ENCODE results near the gene LMBR1.
"Not testable (repeated sequence)": the region's sequence is repeated elsewhere in the genome, so short reads cannot be mapped to it uniquely, and the experiment has no call there.

LMBR1 gene

DNA sequence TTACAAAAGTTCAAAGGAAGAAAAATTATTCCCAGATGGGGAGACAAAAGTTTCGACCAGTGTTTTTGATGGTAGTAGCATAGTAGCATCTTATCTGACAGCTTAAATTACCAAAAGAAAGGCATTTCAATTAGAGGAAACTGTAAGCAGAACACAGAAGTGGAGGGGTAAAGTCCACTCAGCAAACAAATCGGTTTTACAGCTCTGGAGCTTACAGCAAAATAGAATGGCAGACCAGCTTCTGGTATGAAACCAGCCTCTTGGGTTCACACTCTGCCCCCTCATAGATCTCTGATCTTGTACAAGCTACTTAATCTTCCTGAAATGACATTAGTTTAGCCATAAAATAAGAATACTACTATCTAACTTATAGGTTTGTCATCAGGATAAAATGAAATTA is 133.8 kb downstream of the LMBR1 start:
- no peak for DNase-seq (ENCODE audit: low spot score)

DNA sequence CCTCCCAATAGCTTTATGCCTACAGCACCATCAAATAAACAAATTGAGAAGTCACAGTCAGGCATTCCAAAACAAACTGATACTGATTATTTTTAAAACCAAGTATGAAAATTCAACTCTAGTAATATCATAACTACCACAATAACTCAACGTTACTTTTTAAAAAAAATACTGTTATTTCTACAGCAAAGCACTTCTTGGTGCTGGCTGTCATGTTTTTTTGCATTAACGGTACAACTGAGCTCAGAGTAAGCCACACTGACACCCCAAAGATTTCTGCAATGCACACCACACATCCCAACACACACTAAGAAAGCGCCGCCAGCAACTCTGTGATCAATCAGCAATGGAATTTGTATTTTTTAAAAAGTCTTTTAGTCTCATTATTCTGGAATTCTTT is 138.8 kb downstream of the LMBR1 start:
- DNase-seq (ENCODE audit: low spot score) = no peak

DNA sequence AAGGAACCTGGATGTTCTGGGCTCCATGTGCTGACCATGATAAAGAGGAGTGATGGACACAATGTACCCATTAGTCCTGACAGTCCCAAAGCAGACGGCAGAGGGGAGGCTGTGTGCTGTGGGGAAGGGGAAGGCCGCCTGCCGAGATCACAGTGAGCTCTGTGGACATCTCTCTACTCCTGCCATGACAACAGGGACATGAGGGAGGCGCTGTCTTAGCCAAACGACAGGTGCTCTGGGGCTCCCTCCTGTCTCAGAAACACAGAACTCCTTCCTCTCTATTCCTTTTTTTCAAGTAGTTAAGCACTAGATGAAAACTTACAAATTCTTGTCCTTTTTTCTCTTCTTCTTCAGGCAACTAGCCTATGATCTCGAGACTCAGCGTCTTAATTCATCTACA is 139.4 kb downstream of the LMBR1 start:
- no peak for DNase-seq (ENCODE audit: low spot score)

DNA sequence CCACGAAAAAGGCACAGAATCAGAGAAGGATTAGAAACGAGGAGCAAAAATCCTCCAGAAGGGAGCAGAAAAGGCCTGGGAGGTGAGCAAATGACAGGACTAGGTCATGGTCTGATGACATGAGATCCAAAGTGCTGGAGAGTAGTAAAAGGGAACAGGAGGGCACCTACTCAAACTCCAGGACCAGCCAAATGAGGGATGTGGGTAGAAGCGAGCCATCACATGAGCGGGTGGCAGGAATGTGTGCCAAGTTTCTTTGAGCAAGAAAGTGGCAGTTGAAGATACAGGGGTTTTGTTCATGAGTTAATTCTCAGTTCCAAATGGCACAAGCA is 139.8 kb downstream of the LMBR1 start:
- no peak for DNase-seq (ENCODE audit: low spot score)

DNA sequence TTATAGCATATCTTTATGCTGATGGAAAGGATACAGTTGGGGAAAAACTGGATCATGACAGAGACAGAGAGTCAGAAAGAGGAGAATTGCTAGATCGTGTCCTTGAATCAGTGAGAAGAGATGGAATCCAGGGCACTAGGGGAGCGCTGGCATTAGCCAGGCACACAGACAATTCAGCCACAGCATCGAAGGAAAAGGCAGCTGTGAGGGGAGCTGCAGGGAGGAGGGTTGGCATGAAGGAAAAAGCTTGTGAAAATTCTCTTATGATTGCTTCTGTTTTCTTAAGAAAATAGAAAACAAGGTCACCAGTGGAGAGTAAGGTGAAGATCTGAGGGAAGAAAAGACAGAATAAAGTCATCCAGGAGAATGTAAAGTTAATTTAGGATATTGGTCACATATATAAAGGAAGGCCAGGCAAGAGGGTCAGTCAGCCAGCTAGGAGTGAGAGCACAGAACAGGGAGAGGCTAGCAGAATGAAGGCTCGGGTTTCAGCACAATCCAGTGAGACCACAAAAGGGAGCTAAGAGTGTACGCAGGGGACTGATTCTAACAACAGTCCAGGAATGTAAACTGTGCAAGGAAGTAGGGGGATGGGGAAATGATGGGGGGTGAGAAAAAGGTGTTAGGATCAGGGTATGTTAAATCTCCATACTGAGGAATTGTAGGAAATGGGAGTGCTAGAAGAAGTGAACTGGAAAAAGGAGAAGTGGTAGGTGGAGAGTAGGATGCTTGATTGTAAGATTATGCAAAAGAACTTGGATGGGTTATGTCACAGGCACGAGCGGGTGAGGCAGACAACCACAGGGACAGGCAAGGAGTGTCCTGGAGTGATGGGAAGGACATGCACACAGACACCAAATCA is 140.4 kb downstream of the LMBR1 start:
- no peak for DNase-seq (ENCODE audit: low spot score)

DNA sequence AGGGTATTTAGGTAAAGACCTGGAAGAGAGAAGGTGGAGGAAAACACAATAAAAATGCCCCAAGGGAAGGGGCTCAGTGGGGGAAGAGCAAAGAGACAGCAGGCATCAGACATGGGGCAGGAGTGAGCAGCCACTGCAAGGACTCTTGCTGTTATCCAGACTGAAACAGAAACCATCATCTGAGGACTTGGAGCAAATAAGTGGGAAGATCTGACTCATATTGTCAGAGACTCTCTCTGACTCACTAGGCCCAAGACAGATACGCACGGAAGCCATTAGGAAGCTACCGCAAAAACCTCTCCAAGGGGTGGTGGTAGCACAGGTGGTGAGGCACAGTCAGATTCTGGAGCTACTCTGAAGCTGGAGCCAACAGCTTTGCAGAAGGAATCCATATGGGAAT is 141.7 kb downstream of the LMBR1 start:
- DNase-seq (ENCODE audit: low spot score) = peak; percentile 69

DNA sequence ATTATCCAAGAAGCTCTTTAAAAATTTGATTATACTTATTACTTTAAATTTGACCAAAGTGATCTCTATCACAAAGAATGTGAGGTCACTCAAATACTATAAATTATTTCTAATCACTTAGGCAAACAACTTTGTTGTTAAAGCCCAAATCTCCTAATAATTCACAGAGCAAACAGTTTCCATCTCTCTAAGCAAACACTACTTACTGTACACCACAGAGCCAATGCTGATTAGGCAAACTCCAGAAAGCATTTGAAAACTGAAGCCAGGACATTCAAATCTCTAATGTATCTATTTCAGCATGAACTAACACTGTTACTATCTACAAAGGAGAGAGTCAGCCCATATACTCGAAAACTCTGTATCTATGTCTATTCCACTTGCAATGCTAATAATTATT is 145.3 kb downstream of the LMBR1 start:
- no peak for DNase-seq (ENCODE audit: low spot score)

DNA sequence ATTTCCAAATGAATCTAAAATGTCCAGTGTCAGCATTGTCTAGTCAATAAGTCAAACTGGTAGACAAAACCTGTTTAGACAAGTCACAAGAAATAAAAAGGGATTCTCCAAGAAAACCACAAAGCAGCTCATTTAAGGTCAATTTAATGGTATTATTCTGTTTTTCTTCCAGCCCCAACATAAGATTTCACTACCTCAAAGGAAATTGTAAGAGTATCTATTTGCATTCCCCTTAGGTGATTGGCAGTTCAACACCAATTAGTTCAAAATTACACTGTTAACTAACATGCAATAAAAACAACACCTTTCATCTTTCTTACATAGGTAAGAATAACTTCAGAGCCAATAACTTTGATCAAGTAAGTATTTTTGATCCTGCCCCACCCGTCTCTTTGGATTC is 146.1 kb downstream of the LMBR1 start:
- DNase-seq (ENCODE audit: low spot score) = no peak

DNA sequence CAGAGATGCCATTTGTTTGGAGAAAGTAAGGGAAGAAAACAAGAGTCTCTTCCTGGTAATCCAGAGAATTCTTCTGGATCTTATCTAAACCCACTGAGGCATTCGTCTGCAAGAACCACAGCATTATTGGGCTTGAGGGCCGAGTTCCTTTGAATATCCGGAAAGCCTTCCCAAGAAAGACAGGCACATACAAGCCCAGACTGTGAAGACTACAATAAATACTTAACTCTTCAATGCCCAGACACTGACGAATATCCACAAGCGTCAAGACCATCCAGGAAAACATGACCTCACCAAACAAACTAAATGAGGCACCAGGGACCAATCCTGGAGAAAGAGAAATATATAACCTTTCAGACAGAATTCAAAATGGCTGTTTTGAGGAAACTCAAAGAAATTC is 153.4 kb downstream of the LMBR1 start:
- DNase-seq (ENCODE audit: low spot score) = no peak

DNA sequence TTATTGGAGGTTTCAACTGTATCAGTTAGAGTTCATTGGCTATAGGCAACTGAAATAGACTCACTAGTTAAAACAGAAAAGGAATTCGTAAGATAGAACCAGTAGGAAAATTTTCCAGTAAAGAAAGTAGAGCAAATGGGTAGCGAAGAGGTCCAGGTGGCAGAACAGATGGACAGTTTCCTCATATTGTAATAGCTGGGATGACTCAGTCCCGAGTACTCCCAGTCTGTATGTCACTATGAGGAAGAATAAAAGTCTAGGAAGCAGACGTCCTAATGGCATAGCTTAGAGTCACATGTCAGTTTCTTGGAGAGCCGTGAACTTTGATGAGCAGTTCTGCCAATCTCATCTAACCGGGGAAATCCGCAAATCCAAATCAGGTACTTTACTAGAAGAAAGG is 157.1 kb downstream of the LMBR1 start:
- no peak for DNase-seq (ENCODE audit: low spot score)

DNA sequence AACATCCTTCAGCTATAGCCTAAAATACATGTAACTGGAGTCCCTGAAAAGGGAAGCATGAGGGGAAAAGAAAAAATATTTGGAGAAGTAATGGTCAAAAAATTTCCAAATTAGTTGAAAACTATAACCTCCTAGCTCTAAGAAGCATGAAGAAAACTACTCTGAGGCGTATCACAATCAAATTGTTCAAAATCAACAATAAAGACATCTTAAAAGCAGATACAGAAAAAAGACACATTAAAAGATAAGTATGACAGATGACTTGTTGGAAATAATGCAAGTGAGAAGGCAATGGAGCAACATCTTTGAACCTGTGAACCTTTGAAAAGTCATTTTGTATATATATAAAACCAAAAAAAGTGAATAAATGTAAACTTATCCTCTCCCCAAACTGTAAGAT is 159.3 kb downstream of the LMBR1 start:
- no peak for DNase-seq (ENCODE audit: low spot score)

DNA sequence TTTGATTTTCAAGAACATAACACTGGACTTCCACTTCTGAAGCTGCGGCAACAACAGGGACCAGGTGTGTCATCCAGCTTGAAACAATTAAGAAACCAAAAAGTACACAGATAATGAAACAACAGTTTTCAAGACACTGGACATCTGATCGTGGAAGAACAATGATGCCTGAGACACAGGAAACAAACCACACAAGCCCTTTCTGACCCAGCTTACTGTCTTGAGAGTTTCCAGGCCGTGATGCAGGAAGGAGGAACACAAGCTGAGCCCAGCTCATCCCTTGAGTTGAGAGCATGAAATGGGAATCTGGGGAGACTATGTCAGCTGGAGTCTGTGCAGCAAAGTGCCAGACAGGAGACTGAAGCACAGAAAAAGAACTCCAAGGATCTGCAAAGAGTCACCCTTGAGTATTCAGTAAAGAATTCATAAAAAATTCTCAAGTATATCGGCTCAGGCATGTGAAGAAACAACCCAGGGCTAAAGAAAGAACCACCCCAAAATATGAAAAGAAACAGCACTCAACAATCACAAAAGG is 160.8 kb downstream of the LMBR1 start:
- peak; percentile 15 for DNase-seq (ENCODE audit: low spot score)

DNA sequence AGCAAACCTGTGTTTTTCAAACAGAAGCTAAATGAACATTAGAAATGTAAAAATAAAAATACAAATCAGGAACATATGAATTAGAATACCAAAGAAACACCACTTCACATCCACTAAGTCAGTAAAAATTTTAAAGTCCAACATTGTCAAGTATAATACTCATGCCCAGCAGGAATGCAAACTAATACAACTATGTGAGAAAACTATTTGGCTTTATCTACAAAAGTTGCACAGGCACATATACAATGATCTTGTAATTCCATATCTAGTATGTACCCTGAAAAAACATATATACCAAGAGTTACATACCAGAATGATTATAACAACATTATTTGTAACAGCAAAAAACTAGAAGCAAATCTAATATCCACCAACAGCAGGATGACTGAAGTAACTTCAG is 161.3 kb downstream of the LMBR1 start:
- no peak for DNase-seq (ENCODE audit: low spot score)

DNA sequence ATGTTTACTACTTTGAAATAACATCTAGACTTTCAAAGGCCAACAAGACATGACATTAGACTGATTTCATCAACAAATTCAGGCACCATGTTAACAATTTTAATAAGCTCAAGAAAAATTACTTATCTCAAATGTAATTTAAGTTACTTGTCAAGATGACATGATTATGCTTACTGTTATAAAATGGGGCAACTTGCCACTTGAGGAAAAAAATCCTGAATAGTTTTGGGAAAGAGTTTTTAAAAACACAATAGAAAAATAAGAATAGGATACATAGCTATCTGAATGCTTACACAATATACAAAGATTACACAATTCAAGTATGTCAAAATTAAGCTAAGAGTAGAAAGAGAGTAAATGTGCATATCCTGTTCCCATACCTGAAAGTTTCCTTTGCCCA is 167.0 kb downstream of the LMBR1 start:
- no peak for DNase-seq (ENCODE audit: low spot score)

DNA sequence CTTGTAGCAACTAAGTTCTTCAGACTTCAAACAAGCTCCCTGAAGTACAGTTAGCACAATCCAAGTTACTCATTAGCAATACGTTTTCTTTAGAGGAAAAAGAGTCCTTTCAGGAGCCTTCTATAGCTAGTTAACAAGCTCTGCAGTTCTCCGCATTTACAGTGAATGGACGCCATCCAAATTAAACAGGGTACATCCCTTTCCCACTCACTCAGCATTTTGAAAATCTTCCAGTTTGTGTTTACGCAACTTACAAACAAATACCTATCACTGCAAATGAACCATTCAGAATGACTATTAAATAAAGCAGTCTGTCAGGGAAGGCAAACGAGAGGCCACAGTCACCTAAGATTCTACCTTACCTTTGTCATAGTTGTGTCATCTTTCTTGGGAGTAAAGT is 167.9 kb downstream of the LMBR1 start:
- no peak for DNase-seq (ENCODE audit: low spot score)

DNA sequence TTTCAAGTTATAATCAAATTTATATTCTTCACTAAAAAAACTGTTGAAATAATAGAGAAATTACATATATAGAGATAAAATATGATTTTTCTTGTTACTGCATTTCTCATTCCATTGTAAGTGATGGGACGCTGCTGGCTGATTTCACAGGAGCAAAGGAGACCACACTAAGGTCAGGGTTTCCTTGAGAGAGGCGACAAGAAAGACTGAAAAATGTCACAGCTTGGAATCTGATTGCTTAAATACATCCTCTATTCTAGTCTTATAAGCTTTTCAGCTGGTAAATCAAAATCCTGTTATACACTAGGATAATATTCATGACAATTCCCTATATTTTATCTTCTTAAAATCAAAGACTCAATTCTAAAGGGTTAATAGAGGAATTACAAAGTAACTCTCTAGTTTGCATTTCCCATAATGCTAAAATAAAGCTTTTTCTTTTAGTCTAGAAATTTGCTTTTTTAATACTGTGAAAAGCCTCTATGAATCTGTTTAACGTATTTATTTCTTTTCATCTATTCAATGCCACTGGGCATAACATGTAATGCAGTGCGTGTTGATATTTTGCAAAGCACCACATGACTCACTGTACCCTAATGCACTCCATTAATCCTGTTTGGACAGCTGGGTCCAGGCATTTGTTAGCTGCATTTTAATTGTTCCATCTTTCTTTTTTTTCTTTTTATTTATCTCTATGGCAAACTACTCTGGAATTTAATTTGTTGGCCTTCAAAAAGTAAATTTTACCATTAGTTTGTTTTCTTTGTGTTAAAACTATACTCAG is 170.7 kb downstream of the LMBR1 start:
- no peak for DNase-seq (ENCODE audit: low spot score)

DNA sequence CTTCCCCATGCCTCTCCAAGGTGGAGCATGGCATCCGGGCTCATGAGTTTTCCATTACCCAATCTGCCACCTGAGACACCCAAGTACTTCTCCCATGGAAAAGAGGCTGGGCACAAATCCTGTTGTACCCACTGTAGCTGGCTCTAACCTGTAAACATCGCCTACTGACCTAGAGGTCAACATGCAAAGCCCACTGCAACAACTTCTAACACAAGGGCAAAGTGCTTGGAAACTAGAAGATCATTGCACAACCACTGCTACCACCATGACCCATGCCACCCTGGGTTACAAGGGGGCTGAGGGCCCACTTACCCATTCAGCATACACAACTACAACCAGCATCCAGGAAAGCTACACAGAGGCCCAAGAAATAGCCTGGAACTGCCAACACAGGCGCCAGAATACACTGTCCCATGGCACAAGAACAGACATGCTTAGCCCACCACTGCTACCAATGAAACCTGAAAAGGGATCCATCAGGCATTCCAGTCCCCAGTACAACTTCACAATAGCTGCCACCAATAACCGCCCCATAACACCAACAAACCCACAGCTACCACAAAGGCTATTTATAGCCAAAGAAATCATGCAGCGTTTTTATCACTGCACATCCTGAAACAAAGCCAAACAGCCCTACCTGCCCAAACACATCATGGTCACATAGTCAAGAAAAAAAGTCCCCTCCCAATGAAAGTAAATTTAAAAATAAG is 189.1 kb downstream of the LMBR1 start:
- DNase-seq (ENCODE audit: low spot score) = no peak

DNA sequence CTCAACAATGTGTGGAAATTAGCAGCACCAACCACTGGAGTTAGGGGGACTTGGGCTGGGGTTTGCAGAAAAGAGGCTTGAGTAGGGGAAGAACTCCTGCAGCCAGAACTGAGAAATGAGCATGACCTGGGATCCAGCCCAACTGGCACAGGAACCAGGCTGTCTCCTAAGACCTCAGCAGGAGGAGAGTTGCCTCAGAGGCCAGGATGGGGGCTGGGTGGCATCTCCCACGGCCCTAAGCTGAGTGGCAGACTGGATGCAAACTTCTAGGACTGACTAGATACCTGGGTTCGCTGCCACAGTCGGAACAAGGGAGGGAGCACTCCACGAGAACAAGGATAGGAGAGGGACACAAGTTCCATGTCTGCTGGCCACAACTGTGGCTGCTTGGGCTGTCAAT is 189.8 kb downstream of the LMBR1 start:
- DNase-seq (ENCODE audit: low spot score) = no peak

DNA sequence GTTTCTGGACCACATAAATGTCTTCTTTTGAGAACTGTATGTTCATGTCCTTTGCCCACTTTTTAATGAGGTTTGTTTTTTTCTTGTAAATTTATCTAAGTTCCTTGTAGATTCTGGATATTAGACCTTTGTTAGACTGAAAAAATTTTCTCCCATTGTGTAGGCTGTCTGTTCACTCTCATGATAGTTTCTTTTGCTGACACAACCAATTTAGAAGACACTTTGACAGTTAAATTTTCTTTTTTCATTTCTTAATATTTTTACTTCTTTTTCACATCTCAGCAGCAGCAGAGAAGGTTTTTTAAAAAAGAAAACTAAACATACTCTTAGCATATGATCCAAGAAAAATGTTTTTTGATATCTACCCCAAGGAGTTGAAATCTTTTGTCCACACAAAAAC is 190.6 kb downstream of the LMBR1 start:
- no peak for DNase-seq (ENCODE audit: low spot score)

DNA sequence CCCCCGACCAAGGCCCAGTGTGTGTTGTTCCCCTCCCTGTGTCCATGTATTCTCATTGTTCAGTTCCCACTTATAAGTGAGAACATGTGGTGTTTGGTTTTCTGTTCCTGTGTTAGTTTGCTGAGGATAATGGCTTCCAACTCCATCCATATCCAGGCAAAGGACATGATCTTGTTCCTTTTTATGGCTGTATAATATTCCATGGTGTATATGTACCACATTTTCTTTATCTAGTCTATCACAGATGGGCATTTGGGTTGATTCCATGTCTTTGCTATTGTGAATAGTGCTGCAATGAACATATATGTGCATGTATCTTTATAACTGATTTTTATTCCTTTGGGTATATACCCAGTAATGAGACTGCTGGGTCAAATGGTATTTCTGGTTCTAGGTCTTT is 191.2 kb downstream of the LMBR1 start:
- not testable (repeated sequence) for DNase-seq (ENCODE audit: low spot score)

DNA sequence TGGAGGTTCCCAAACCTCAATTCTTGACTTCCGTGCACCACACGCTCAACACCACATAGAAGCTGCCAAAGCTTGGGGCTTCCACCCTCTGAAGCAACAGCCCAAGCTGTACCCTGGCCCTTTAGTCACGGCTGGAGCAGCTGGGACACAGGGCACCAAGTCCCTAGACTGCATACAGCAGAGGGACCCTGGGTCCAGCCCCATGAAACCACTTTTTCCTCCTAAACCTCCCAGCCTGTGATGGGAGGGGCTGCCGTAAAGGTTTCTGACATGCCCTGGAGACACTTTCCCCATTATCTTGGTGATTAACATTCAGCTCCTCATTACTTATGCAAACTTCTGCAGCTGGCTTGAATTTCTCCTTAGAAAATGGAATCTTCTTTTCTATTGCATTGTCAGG is 194.5 kb downstream of the LMBR1 start:
- not testable (repeated sequence) for DNase-seq (ENCODE audit: low spot score)

DNA sequence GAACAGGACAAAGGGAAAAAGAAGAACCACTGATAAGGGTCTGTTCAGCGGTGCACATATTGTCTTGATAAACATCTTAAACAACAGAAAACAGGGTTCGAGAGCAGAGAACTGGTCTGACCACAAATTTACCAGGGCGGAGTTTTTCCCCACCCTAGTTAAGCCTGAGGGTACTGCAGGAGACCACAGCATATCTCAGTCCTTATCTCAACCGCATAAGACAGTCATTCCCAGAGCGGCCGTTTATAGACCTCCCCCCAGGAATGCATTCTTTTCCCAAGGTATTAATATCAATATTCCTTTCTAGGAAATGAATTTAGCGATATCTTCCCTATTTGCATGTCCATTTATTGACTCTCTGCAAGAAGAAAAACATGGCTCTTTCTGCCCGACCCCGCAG is 195.7 kb downstream of the LMBR1 start:
- not testable (repeated sequence) for DNase-seq (ENCODE audit: low spot score)

DNA sequence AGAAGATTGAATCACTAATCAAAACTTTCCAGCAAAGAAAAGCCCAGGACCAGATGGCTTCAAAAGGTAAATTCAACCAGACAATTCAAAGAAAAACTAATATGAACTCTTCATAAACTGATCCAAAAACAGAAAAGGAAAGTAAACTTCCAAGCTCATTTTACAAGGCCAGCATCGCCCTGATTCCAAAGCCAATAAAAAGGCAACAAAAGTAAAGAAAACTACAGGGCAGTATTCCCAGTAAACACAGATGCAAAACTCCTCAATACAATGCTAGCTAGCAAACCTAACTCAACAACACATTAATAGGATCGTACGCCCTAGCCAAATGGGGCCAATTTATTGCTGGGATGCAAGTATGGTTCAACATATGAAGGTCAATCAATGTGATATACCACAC is 199.4 kb downstream of the LMBR1 start:
- DNase-seq (ENCODE audit: low spot score) = no peak

Data from AG20443 (cell line).